ENCODE measurements around the gene ACOT11.

The ACOT11 gene

DNA sequence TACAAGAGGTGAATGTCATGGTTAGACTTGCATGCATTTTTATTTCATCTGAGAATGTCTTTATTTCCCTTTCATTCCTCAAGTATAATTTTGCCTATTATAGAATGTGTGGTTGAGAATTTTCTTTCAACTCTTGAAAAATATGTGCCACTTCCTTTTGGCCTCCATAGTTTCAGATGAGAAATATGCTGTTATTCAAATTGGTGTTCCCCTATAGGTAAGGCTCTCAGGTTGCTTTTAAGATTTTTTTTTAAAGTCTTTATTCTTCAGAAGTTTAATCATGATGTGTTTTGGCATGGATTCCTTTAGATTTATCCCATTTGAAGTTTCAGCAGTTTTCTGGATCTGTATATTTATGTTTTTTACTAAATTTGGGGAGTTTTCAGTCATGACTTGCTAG is 95.7 kb downstream of the ACOT11 start:
- DNase-seq = no peak

DNA sequence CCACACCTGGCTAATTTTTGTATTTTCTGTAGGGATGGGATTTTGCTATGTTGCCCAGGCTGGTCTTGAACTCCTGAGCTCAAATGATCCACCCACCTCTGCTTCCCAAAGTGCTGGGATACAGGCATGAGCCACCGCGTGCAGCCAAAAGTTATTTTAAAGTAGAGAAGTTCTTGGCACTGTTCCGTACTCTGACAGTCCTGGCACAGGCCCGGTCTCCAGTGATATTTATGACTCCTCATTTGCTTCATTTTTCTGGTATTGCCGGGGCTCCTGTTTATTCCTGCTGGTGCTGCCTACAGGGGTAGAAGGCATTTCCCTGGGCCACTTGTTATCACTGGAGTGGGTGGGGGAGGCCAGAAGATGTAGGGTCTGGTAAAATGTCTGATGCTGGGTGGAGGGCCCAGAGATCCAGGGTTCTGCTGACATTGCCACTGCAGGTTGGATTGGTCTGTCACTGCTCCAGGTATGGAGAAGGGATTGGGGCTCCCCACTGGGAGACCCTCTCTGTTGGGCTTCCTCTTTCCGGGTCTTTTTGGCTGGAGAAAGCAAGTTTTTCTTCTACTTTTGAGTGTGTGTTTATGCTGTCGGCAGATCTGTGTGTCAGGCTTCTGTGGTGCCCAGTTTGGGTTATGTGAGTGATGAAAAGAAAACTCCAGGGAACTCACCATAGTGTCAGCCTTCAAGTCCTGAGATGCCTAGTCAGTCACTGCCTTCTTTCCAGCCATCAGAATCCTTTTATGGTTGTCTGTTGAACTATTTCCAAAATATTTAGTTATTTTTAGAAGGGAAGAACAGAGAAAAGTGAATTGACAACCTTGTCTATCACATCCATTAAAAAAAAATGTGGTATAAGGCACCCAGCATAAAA is 98.0 kb downstream of the ACOT11 start:
- DNase-seq = no peak

- DNase-seq = no peak
Measured at GRCh38 chr1:54649130-54649898, 101.3 kb downstream of the ACOT11 start.

DNA sequence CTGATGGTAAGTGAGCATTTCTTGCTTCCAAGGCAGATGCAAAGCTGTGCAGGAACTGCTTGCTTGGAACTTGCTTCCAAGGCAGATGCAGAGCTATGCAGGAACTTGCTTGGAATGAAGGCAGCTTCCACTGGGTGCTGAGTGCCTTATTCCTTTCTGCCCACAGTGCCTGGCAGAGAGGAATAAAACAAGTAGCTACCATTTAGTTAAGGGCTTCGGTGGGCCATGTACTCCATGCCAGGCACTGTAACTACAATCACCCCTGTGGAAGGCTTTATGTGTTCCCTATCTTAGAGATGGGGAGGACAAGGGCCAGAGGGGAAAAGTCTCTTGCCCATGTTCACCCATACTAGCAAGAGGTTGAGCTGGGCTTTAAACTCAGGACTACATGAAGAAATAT is 101.9 kb downstream of the ACOT11 start:
- no peak for DNase-seq

- no peak for DNase-seq
Measured at GRCh38 chr1:54650417-54650816, 102.4 kb downstream of the ACOT11 start.

DNA sequence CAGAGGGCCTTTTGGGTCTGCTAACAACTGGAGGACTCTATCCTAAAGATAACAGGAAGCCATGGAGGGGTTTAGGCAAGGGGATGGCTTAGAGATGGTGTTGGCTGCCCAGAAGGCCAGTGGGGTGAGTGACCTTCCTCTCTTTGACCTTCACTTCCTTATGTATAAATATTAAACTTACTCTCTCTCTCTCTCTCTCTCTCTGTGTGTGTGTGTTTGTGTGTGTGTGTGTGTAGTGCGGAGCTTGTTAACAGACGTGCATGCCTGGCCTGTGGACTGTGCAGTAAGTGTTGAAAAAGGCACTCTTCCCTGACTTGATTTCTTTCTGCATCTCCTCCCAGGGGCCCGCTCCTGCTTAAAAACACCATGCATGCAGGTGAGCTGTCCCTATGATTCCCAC is 103.6 kb downstream of the ACOT11 start:
- DNase-seq = no peak

- DNase-seq = no peak
Measured at GRCh38 chr1:54652168-54652567, 104.1 kb downstream of the ACOT11 start.

GRCh38 chr1:54653036-54653435 is 105.0 kb downstream of the ACOT11 start:
- no peak for DNase-seq

- no peak for DNase-seq
Measured at GRCh38 chr1:54658164-54658913, 110.3 kb downstream of the ACOT11 start.
